Panc1 (cell line): ENCODE results near the gene TMEM175. TPM values are rescaled to one million over a fixed set of nuclear protein-coding genes. Genes with fewer than 3 reads are reported as not detected.

Experiments
- ATAC-seq: fragments of 200-7000 bp; cut with Tn5 transposase; 2 replicates; pipeline ENCODE4 v1.9.1; 2020; ENCODE audit warnings: mild to moderate bottlenecking, moderate library complexity
- BruUV-seq: library from RNA; stranded (reverse); fragments of 400-500 nt; replicated peaks from 2 replicates; lab custom pipeline; 2021; lab: Mats Ljungman, UMichigan
- CTCF ChIA-PET: fragments of 300-600 bp; sonication (Branson Sonifier 250); formaldehyde crosslinking; loops from one replicate; lab custom pipeline; 2022; ENCODE audit warnings: antibody characterized with exemption; lab: Charles Lee
- POLR2A ChIA-PET: fragments of 300-600 bp; sonication (Branson Sonifier 250); formaldehyde crosslinking; loops from one replicate; lab custom pipeline; 2022; ENCODE audit warnings: antibody characterized with exemption; lab: Charles Lee
- DNase-seq: peaks from one replicate; pipeline ENCODE4 v3.0.0-alpha.2; 2010; ENCODE audit warnings: low read depth, low spot score
- H3K27ac ChIP-seq: 2 replicates; pipeline ENCODE4 v1.5.1; 2011; ENCODE audit warnings: mild to moderate bottlenecking, low read length, inconsistent platforms
- H3K27me3 ChIP-seq: fragments of 200-500 bp; sonication (Bioruptor generic); 2 replicates; pipeline ENCODE4 v1.6.0; 2014; ENCODE audit warnings: low read length, inconsistent platforms; ENCODE audit not compliant: control insufficient read depth, insufficient read depth
- H3K36me3 ChIP-seq: fragments of 200-500 bp; sonication (Bioruptor generic); 2 replicates; pipeline ENCODE4 v1.5.1; 2014; ENCODE audit warnings: inconsistent platforms, mild to moderate bottlenecking, low read length, moderate library complexity; ENCODE audit not compliant: control insufficient read depth, insufficient read depth
- H3K4me1 ChIP-seq: 2 replicates; pipeline ENCODE4 v1.5.1; 2011; ENCODE audit warnings: inconsistent platforms, mild to moderate bottlenecking, low read length, moderate library complexity; ENCODE audit not compliant: control insufficient read depth, insufficient read depth
- H3K4me3 ChIP-seq, 2 experiments: 2 replicates each; pipeline ENCODE4 v1.5.1; 2011 to 2012; ENCODE audit warnings: low read depth in 2 of 2, low read length in 2 of 2, mild to moderate bottlenecking in 2 of 2, inconsistent platforms in 1 of 2, moderate library complexity in 1 of 2
- H3K9me3 ChIP-seq: fragments of 200-500 bp; sonication (Bioruptor generic); 2 replicates; pipeline ENCODE4 v1.5.1; 2014; ENCODE audit warnings: low read depth, mild to moderate bottlenecking, inconsistent platforms, low read length, moderate library complexity; ENCODE audit not compliant: control insufficient read depth, insufficient read depth
- CTCF ChIP-seq: fragments of 450-650 bp; IDR thresholded peaks from 2 replicates; pipeline ENCODE4 v1.5.1; 2017; ENCODE audit warnings: mild to moderate bottlenecking
- POLR2AphosphoS5 ChIP-seq: IDR thresholded peaks from 2 replicates; pipeline ENCODE4 v1.6.1; 2012; ENCODE audit warnings: mild to moderate bottlenecking, low read depth, low read length, moderate library complexity
- SIN3A ChIP-seq: IDR thresholded peaks from 2 replicates; pipeline ENCODE4 v1.6.1; 2012; ENCODE audit warnings: low read depth, mild to moderate bottlenecking, low read length, moderate library complexity, borderline replicate concordance; ENCODE audit not compliant: insufficient read depth
- TCF7L2 ChIP-seq: IDR thresholded peaks from 2 replicates; pipeline ENCODE4 v1.6.1; 2011; ENCODE audit warnings: mild to moderate bottlenecking, low read depth, low read length, inconsistent platforms
- in situ Hi-C: cut with HindIII; loops from 2 replicates; pipeline ENCODE4 v1.10.0; 2016; ENCODE audit warnings: low sequenced_read_pairs, low pct_unique_long_range_greater_than_20kb
- intact Hi-C: fragments of 100-400 bp; cut with micrococcal nuclease; formaldehyde crosslinking; loops from one replicate; pipeline ENCODE4 v1.10.0; 2022; ENCODE audit not compliant: unreplicated experiment
- total RNA-seq: library from RNA; stranded (reverse); gene quantifications from one replicate; pipeline ENCODE4 v1.2.1, GENCODE V29; 2021; ENCODE audit not compliant: unreplicated experiment
- TF ChIP-seq, protein P1 (sequence below), 2 experiments: IDR thresholded peaks; 2 replicates each; pipeline ENCODE4 v1.6.1; 2011 to 2012; ENCODE audit warnings: low read depth in 2 of 2, control low read depth in 1 of 2, low read length in 1 of 2, mild to moderate bottlenecking in 1 of 2, moderate library complexity in 1 of 2; ENCODE audit not compliant: insufficient read depth in 1 of 2

TMEM175 gene
- total RNA-seq, 1 experiment from 2014 or later: 21.8 TPM

DNA sequence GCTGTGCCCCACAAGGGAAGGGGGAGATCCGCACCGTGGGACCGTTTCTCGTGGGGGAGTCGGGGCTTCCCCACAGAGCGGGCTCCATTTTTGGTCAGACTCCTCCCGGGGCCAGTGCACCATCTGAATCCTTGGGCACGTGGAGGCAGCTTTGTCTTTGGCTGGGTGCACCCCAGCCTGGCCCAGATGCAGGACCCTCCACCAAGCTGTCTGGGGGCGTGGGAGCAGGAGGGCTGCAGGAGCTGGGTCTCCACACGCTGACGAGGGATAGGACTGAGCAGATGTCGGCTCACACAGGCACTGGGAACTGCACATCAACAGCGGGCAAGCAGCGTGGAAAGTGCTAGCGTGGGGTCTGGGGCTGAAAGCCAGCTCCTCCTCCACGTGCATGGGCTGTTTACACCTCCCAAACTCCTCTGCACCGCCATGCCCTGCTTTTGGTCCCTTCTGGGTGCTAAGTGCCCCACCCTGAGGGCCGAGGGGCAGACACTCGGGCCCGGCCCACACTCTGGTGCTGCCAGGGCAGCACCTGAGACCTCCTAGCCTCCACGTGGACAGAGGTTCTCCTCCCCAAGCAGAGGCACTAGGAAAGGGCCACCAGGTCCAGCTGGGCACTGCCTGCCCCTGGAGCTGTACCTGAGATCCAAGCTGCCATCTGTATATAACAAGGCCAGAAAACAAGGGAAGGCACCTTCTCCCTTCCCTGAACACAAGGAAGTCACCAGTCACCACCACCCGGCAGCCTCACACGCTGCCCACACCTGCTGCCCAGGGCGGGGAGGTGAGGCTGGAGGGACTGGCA, 27.3 kb downstream of the TMEM175 start:
- TF ChIP-seq CTCF: no peak
- TF ChIP-seq, protein P1, sequence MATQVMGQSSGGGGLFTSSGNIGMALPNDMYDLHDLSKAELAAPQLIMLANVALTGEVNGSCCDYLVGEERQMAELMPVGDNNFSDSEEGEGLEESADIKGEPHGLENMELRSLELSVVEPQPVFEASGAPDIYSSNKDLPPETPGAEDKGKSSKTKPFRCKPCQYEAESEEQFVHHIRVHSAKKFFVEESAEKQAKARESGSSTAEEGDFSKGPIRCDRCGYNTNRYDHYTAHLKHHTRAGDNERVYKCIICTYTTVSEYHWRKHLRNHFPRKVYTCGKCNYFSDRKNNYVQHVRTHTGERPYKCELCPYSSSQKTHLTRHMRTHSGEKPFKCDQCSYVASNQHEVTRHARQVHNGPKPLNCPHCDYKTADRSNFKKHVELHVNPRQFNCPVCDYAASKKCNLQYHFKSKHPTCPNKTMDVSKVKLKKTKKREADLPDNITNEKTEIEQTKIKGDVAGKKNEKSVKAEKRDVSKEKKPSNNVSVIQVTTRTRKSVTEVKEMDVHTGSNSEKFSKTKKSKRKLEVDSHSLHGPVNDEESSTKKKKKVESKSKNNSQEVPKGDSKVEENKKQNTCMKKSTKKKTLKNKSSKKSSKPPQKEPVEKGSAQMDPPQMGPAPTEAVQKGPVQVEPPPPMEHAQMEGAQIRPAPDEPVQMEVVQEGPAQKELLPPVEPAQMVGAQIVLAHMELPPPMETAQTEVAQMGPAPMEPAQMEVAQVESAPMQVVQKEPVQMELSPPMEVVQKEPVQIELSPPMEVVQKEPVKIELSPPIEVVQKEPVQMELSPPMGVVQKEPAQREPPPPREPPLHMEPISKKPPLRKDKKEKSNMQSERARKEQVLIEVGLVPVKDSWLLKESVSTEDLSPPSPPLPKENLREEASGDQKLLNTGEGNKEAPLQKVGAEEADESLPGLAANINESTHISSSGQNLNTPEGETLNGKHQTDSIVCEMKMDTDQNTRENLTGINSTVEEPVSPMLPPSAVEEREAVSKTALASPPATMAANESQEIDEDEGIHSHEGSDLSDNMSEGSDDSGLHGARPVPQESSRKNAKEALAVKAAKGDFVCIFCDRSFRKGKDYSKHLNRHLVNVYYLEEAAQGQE (IDR thresholded peaks at IDR 0.05; ENCODE audit: insufficient read depth in 1 of 2, low read depth in 2 of 2, low read length in 1 of 2): no peak
- TF ChIP-seq POLR2AphosphoS5: no peak
- TF ChIP-seq SIN3A: no peak
- no peak for TF ChIP-seq TCF7L2
- ChIA-PET CTCF (interaction anchor here (0.6 kb wide), 1 partner anchor 36 kb away, joined by 3 read pairs; no protein-coding TSS in a partner anchor), POLR2A (no interaction called here)
- H3K27ac ChIP-seq: no peak overlapping the region
- DNase-seq: no peak
- no peaks in the 10 kb centered on the region for H3K27me3 ChIP-seq
- no peaks in the 10 kb centered on the region for H3K4me1 ChIP-seq
- peak; percentile 23 for ATAC-seq
- H3K4me3 ChIP-seq: no peak overlapping the region
- no peaks in the 10 kb centered on the region for H3K36me3 ChIP-seq
- in situ Hi-C loops (no loop called here), intact Hi-C loops (no loop called here)
- no peaks in the 10 kb centered on the region for H3K9me3 ChIP-seq
- no TSS peak for BruUV-seq

GRCh38 chr4:960140-960635, 27.9 kb downstream of the TMEM175 start:
- Histone ChIP-seq H3K4me3 (no peak overlapping the region), H3K27me3 (no peaks in the 10 kb centered on the region), H3K27ac (no peak overlapping the region), H3K9me3 (no peaks in the 10 kb centered on the region), H3K4me1 (no peaks in the 10 kb centered on the region), H3K36me3 (no peaks in the 10 kb centered on the region)
- no TSS peak for BruUV-seq
- no peak for DNase-seq
- CTCF ChIA-PET: interaction anchor here (0.6 kb wide), 1 partner anchor 36 kb away, joined by 3 read pairs; no protein-coding TSS in a partner anchor
- intact Hi-C loops: no loop called here
- in situ Hi-C loops: no loop called here
- peak; percentile 12; the same call in 1 of the 2 replicates for ATAC-seq
- POLR2A ChIA-PET: no interaction called here
- no peak for TF ChIP-seq SIN3A
- TF ChIP-seq, protein P1 (IDR thresholded peaks at IDR 0.05; ENCODE audit: insufficient read depth in 1 of 2, low read depth in 2 of 2, low read length in 1 of 2): no peak
- no peak for TF ChIP-seq CTCF
- no peak for TF ChIP-seq POLR2AphosphoS5
- no peak for TF ChIP-seq TCF7L2
